ENCODE results near the gene LEO1. TPM values are rescaled to one million over a fixed set of nuclear protein-coding genes. Genes with fewer than 3 reads are reported as not detected.

LEO1 gene
- 20.4 TPM for polyA plus RNA-seq (2012; ENCODE audit: low read depth, missing spikeins)

DNA sequence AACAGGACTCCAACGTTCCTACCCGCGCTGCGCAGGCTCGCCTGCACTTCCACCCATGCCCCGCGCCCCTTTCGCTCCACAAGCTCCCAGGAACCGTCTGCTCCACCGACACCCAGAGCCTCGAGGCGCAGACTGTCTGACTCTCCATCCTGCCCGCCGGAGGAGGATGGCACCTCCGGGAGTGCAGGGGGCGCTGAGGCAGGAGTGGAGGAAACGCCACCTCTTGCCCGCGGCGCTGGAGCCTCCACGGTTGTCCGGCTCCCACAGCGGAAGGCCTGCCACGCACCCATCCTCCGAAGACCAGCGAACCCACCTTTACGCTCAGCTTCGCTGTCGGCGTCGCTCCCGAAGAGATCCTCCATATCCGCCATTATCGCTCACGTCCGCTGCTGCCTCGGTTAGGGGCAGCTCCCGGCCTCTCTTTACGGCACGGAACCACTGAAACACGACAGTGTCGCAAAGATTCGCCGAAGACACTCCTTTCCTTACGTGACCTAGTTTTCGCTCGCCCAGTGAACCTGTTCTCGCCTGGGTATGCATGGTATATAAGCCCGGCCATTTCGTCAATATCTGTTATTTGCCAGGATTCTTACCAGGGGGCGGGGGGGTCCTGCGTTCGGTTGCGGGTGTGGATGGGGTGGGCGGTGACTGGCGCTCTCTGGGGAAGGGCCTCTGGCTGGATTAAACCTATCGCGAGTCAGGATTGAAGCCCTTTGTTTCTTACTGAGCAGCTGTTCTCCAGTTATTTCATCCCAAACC, at the start of gene LEO1:
TSS of gene LEO1 (minus strand) at position 404 of the 759 bp plus-strand sequence. CDS start at position 371, 33 bp downstream.
- FAIRE-seq (peak; percentile 99), DNase-seq (ENCODE audit: insufficient read length, low spot score) (peak; percentile 85)
- peak; percentile 92 for TF ChIP-seq POLR2AphosphoS5 (IDR thresholded peaks at IDR 0.05; ENCODE audit: low read depth, low read length)
- TF ChIP-seq TAF1 (IDR thresholded peaks at IDR 0.05; ENCODE audit: low read depth, low read length) = peak; percentile 91
- no peak for TF ChIP-seq PAX5 (IDR thresholded peaks at IDR 0.05; ENCODE audit: insufficient read depth, low read length, severe bottlenecking)
- peak; percentile 87 for TF ChIP-seq POLR2A (IDR thresholded peaks at IDR 0.05; ENCODE audit: low read depth, low read length)
- no peak for TF ChIP-seq SPI1 (IDR thresholded peaks at IDR 0.05; ENCODE audit: low read depth, low read length)
- peak; percentile 54; the same call in 1 of the 2 replicates for TF ChIP-seq POU2F2 (IDR thresholded peaks at IDR 0.05; ENCODE audit: low read depth, low read length)

DNA sequence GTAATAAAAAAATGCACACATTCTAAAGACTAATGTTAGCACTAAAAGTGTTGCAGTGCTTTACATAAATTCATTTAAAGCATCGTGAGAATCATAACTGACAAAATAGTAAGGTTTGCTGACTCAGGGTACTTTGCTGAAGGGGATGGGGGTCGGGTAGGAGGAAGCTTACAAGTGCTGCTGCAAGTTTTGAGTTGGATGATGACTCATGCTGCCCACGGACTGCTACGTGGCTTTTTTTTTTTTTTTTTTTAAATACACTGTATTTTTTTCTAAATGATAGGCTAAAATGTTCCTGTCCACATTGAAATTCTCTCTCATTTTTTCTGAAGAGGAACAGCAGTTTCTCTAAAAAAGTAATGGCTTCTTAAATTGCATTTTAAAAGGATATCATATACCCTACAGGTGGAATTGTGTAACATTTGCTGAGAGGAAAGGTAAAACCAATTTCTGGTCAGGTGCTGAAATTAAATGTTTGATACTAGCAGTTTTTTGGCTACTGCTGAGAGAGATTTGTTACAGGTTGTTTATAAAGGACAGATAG, 49.6 kb upstream of the LEO1 start:
- no peak for TF ChIP-seq TAF1 (IDR thresholded peaks at IDR 0.05; ENCODE audit: low read depth, low read length)
- peak; percentile 37; the same call in 1 of the 2 replicates for TF ChIP-seq POU2F2 (IDR thresholded peaks at IDR 0.05; ENCODE audit: low read depth, low read length)
- TF ChIP-seq PAX5 (IDR thresholded peaks at IDR 0.05; ENCODE audit: insufficient read depth, low read length, severe bottlenecking) = no peak
- no peak; the same call in 1 of the 2 replicates for TF ChIP-seq POLR2AphosphoS5 (IDR thresholded peaks at IDR 0.05; ENCODE audit: low read depth, low read length)
- peak; percentile 65 for TF ChIP-seq POLR2A (IDR thresholded peaks at IDR 0.05; ENCODE audit: low read depth, low read length)
- no peak for TF ChIP-seq SPI1 (IDR thresholded peaks at IDR 0.05; ENCODE audit: low read depth, low read length)
- FAIRE-seq (peak; percentile 35), DNase-seq (ENCODE audit: insufficient read length, low spot score) (no peak)

DNA sequence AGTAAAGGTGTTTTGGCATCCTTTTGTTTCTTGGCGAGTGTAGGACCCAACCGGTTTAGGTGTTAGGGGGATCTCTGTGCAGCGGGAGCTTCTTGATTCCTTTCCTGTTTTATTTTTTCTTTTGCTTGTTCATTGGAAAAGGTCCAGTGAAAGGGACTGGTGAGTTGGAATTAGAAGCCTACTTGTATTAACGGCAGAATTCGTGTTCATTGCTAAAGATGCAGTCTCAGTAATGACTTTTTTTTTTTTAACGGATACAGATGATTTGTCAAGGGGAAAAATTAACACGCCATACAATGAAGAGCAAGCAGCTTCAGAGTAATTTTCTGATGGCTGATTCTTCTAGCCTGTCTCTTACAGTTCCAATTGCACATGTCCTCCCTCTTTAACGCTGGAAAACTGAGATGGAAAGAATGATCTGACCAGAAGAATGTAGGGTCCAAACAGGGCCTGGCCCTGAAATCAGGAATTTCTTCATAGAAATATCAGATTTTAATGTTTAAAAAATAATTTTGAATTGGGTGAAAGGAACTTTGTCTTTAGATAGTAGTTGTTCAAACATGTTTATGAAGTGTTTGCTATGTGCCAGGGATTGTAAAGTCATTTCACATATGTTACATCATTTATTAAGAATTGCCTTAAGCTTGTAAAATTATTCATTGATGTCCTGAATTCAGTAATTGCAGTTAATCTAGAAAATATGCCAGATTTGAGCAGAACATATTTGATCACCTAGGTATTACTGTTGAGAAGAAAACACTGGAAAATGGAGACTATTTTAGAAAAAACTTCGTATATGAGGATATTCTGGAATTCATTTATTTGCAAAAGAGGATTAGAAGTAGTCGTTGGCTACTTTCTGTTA, 48.9 kb upstream of the LEO1 start:
- DNase-seq (ENCODE audit: insufficient read length, low spot score) (no peak), FAIRE-seq (no peak)
- TF ChIP-seq POLR2A (IDR thresholded peaks at IDR 0.05; ENCODE audit: low read depth, low read length) (no peak), PAX5 (IDR thresholded peaks at IDR 0.05; ENCODE audit: insufficient read depth, low read length, severe bottlenecking) (no peak), TAF1 (IDR thresholded peaks at IDR 0.05; ENCODE audit: low read depth, low read length) (no peak), SPI1 (IDR thresholded peaks at IDR 0.05; ENCODE audit: low read depth, low read length) (no peak), POU2F2 (IDR thresholded peaks at IDR 0.05; ENCODE audit: low read depth, low read length) (no peak), POLR2AphosphoS5 (IDR thresholded peaks at IDR 0.05; ENCODE audit: low read depth, low read length) (no peak)

DNA sequence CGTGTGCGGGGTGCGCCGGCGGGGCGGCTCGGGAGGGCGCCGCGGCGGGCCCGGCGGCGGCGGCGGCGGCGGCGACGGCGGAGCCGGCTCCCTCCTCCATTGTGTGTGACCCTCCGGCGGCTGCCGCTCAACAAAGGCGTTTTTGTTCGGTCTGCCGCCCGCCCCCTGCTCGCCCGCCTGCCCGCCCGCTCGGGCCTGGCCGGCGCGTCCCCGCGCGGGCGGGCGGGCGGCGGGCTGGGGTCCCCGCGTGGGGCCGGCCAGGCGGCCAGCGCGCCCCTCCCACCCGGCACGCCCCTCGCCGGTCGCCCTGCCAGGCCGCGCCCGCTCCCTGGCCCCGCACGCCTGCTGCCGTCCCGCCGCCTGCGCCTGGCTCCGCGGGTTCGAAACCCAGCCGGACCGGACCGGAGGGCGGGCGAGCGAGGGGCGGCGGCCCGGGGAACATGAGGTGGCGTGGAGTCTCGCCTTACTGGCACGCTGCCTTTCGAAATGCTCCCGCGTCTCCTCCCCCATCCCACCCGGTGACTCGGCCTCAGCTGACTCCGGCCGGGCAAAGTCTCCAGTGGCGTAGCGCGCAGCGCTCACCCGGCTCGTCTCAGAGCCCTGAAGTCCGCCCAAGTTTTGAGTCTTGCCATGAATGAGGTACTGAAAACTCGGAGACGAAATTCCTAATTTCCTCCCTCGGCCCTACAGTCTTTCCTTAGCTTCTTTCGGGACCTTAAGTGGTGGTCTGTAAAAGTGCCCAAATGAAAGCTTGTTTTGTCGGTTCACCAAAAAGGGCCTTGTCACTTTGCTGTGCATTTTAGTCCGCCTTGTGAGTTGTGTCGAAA, 48.0 kb upstream of the LEO1 start:
- peak; percentile 60 for DNase-seq (ENCODE audit: insufficient read length, low spot score)
- FAIRE-seq = peak; percentile 66
- TF ChIP-seq SPI1 (IDR thresholded peaks at IDR 0.05; ENCODE audit: low read depth, low read length) = no peak
- peak; percentile 56; the same call in 1 of the 2 replicates for TF ChIP-seq POLR2A (IDR thresholded peaks at IDR 0.05; ENCODE audit: low read depth, low read length)
- TF ChIP-seq POLR2AphosphoS5 (IDR thresholded peaks at IDR 0.05; ENCODE audit: low read depth, low read length) = peak; percentile 77
- TF ChIP-seq POU2F2 (IDR thresholded peaks at IDR 0.05; ENCODE audit: low read depth, low read length) = 0 out of 2 replicates have a peak, but pooled peaks have one; percentile 24
- TF ChIP-seq TAF1 (IDR thresholded peaks at IDR 0.05; ENCODE audit: low read depth, low read length) = no peak
- TF ChIP-seq PAX5 (IDR thresholded peaks at IDR 0.05; ENCODE audit: insufficient read depth, low read length, severe bottlenecking) = no peak

DNA sequence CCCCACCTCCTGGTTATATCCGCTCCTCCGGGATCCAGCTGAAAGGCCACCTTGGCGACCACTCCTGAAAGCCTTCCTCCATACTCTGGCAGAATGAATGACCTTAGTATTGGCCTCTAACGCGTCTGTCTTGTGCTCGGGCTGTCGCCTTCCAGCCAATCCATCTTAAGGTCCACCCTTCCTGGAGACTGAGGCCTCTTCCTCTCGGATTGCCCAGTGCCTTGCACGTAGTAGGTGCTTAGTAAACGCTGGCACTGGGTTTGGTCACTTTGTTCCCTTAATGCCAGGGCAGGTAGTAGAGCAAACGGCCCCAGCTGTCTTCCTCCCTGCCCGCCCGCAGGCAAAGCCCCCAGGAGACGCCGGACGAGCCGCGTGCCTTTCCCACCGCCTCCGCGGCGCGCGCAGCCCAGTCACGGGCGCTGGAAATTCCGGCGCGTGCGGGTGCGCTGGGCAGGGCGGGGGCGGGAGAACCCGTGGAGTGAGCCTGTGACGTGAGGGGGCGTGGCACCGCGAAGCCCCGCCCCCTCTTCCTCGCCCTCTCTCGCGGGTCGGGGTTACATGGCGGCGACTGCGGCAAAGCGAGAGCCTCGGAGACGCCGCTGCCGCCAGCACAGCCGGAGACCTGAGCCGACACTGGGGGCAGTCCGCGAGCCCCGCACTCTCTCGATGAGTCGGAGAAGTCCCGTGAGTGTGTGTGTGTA, 47.3 kb upstream of the LEO1 start, which contains the start of gene MAPK6:
TSS of gene MAPK6 (plus strand) at position 527 of the 701 bp plus-strand sequence. CDS start 27,242 bp downstream, outside the sequence.
- peak; percentile 92 for DNase-seq (ENCODE audit: insufficient read length, low spot score)
- peak; percentile 32 for TF ChIP-seq PAX5 (IDR thresholded peaks at IDR 0.05; ENCODE audit: insufficient read depth, low read length, severe bottlenecking)
- peak; percentile 99 for TF ChIP-seq TAF1 (IDR thresholded peaks at IDR 0.05; ENCODE audit: low read depth, low read length)
- TF ChIP-seq POLR2A (IDR thresholded peaks at IDR 0.05; ENCODE audit: low read depth, low read length) = peak; percentile 80
- 0 out of 2 replicates have a peak, but pooled peaks have one; percentile 1 for TF ChIP-seq SPI1 (IDR thresholded peaks at IDR 0.05; ENCODE audit: low read depth, low read length)
- TF ChIP-seq POLR2AphosphoS5 (IDR thresholded peaks at IDR 0.05; ENCODE audit: low read depth, low read length) = peak; percentile 63; the same call in 1 of the 2 replicates
- peak; percentile 80 for TF ChIP-seq POU2F2 (IDR thresholded peaks at IDR 0.05; ENCODE audit: low read depth, low read length)
- FAIRE-seq = peak; percentile 85

DNA sequence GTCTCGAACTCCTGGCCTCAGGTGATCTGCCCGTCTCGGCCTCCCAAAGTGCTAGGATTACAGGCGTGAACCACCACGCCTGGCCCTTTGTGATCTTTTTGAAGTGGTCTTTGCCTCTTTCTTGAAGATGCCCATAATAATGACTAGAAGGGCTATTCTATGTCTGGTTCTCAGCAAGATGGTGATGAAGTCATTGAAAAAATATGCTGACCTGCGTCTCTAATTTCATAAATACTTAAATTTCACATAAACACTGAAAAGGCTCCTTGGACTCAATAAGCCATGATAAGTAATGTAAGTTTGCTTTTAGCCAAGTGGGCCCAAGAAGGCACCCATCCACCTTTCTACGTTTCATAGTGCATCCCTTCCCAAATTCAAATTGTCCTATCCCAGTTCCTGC, 46.7 kb upstream of the LEO1 start:
- no peak for DNase-seq (ENCODE audit: insufficient read length, low spot score)
- no peak for FAIRE-seq
- TF ChIP-seq POLR2AphosphoS5 (IDR thresholded peaks at IDR 0.05; ENCODE audit: low read depth, low read length) (no peak), SPI1 (IDR thresholded peaks at IDR 0.05; ENCODE audit: low read depth, low read length) (no peak), PAX5 (IDR thresholded peaks at IDR 0.05; ENCODE audit: insufficient read depth, low read length, severe bottlenecking) (no peak), POLR2A (IDR thresholded peaks at IDR 0.05; ENCODE audit: low read depth, low read length) (no peak)

DNA sequence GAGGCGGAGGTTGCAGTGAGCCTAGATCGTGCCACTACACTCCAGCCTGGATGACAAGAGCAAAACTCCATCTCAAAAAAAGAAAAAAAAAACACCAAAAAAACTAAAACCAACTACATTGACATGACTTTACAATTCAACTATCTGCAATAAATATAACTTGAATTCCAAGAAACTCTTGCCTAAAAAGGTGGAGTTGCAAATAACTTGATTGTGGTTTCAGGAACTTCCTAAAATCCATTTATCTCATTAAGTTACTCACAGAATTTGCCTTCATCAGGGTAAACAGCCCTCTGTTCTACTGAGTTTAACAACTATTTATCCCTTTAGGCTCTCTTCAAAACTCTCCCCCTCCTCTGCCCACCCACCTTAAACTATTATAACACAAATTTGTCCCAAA, 44.7 kb upstream of the LEO1 start:
- TF ChIP-seq PAX5 (IDR thresholded peaks at IDR 0.05; ENCODE audit: insufficient read depth, low read length, severe bottlenecking) = no peak
- TF ChIP-seq POU2F2 (IDR thresholded peaks at IDR 0.05; ENCODE audit: low read depth, low read length) = no peak
- no peak for TF ChIP-seq POLR2A (IDR thresholded peaks at IDR 0.05; ENCODE audit: low read depth, low read length)
- TF ChIP-seq TAF1 (IDR thresholded peaks at IDR 0.05; ENCODE audit: low read depth, low read length) = no peak
- TF ChIP-seq SPI1 (IDR thresholded peaks at IDR 0.05; ENCODE audit: low read depth, low read length) = no peak
- no peak for TF ChIP-seq POLR2AphosphoS5 (IDR thresholded peaks at IDR 0.05; ENCODE audit: low read depth, low read length)
- no peak for DNase-seq (ENCODE audit: insufficient read length, low spot score)
- FAIRE-seq = no peak
